Lower lobe of right lung (tissue), 2 donors: ENCODE results near the gene CAMKK2. TPM values are rescaled to one million over a fixed set of nuclear protein-coding genes. Genes with fewer than 3 reads are reported as not detected.
A peak's percentile ranks its signal among the peaks of the same experiment; 100 is the strongest.

Experiments
- ATAC-seq, 2 donors: fragments of 200-7000 bp; cut with Tn5 transposase; one replicate each; pipeline ENCODE4 v1.9.1; 2020 to 2022; ENCODE audit warnings: mild to moderate bottlenecking in 2 of 2, moderate library complexity in 2 of 2
- DNase-seq: peaks from one replicate; pipeline ENCODE4 v3.0.0-alpha.2; 2020
- H3K27ac ChIP-seq: fragments of 200-600 bp; one replicate; pipeline ENCODE4 v1.8.0; 2022
- H3K27me3 ChIP-seq: fragments of 200-600 bp; one replicate; pipeline ENCODE4 v1.8.0; 2022; ENCODE audit warnings: low read depth
- H3K36me3 ChIP-seq: fragments of 200-600 bp; one replicate; pipeline ENCODE4 v1.8.0; 2022; ENCODE audit warnings: mild to moderate bottlenecking
- H3K4me1 ChIP-seq: fragments of 200-600 bp; one replicate; pipeline ENCODE4 v1.8.0; 2022
- H3K4me3 ChIP-seq: fragments of 200-600 bp; one replicate; pipeline ENCODE4 v1.8.0; 2022; ENCODE audit warnings: mild to moderate bottlenecking
- H3K9me3 ChIP-seq: fragments of 200-600 bp; one replicate; pipeline ENCODE4 v1.8.0; 2022
- CTCF ChIP-seq: fragments of 200-600 bp; IDR thresholded peaks from one replicate; pipeline ENCODE4 v1.8.0; 2022; ENCODE audit warnings: antibody characterized with exemption, mild to moderate bottlenecking
- intact Hi-C: fragments of 100-400 bp; cut with DNase I; formaldehyde crosslinking; loops from one replicate; pipeline ENCODE4 v1.11.0; 2022
- total RNA-seq: library from RNA; stranded (reverse); fragmentation: NEBNext Ultra II Directional; extraction: Animal tissue kit (Norgen Biotek cat#: 25700); gene quantifications from one replicate; pipeline ENCODE4 v1.2.1, GENCODE V29; 2021
- donor health status: DM: no; HTN: yes; CAD: no; lungs with severe emphysema.

The CAMKK2 gene
- total RNA-seq, 1 donor from 2014 or later, result 40.4 TPM

- intact Hi-C loops, result no loop called here
- DNase-seq (no peak), ATAC-seq (peak; percentile 44 to 52)
- Histone ChIP-seq H3K27me3 (no peaks in the 10 kb centered on the region), H3K36me3 (peaks cover 66% of the 10 kb centered on the region), H3K4me3 (no peak overlapping the region), H3K27ac (peak overlapping the region; percentile 64), H3K4me1 (peaks cover 42% of the 10 kb centered on the region), H3K9me3 (no peaks in the 10 kb centered on the region)
- no peak for TF ChIP-seq CTCF
Measured at GRCh38 chr12:121239351-121240061, 57.0 kb downstream of the CAMKK2 start.

- no peak for TF ChIP-seq CTCF
- DNase-seq (no peak), ATAC-seq (peak in 1 of 2 donors; percentile 3)
- peaks cover 64% of the 10 kb centered on the region for H3K36me3 ChIP-seq
- no peak overlapping the region for H3K4me3 ChIP-seq
- H3K27me3 ChIP-seq, result no peaks in the 10 kb centered on the region
- intact Hi-C loops, result no loop called here
- peaks cover 42% of the 10 kb centered on the region for H3K4me1 ChIP-seq
- peak overlapping the region; percentile 6 for H3K27ac ChIP-seq
- H3K9me3 ChIP-seq, result no peaks in the 10 kb centered on the region
Measured at GRCh38 chr12:121238604-121239350, 57.7 kb downstream of the CAMKK2 start.

GRCh38 chr12:121238086-121238485 lies 58.4 kb downstream of the CAMKK2 start:
- H3K9me3 ChIP-seq, result no peaks in the 10 kb centered on the region
- H3K36me3 ChIP-seq, result peaks cover 64% of the 10 kb centered on the region
- no peak for DNase-seq
- peaks cover 42% of the 10 kb centered on the region for H3K4me1 ChIP-seq
- no peak for ATAC-seq
- no peaks in the 10 kb centered on the region for H3K27me3 ChIP-seq
- no peak overlapping the region for H3K27ac ChIP-seq
- H3K4me3 ChIP-seq, result no peak overlapping the region
- no peak for TF ChIP-seq CTCF
- intact Hi-C loops, result no loop called here

GRCh38 chr12:121237415-121237814 lies 59.1 kb downstream of the CAMKK2 start:
- H3K9me3 ChIP-seq, result no peaks in the 10 kb centered on the region
- peaks cover 42% of the 10 kb centered on the region for H3K4me1 ChIP-seq
- ATAC-seq, result no peak
- TF ChIP-seq CTCF, result no peak
- H3K4me3 ChIP-seq, result no peak overlapping the region
- H3K27ac ChIP-seq, result no peak overlapping the region
- peaks cover 69% of the 10 kb centered on the region for H3K36me3 ChIP-seq
- intact Hi-C loops, result no loop called here
- no peaks in the 10 kb centered on the region for H3K27me3 ChIP-seq
- no peak for DNase-seq

- no peaks in the 10 kb centered on the region for H3K27me3 ChIP-seq
- DNase-seq (no peak), ATAC-seq (no peak)
- H3K9me3 ChIP-seq, result no peaks in the 10 kb centered on the region
- intact Hi-C loops, result no loop called here
- H3K4me1 ChIP-seq, result peaks cover 42% of the 10 kb centered on the region
- H3K4me3 ChIP-seq, result no peak overlapping the region
- no peak overlapping the region for H3K27ac ChIP-seq
- no peak for TF ChIP-seq CTCF
- H3K36me3 ChIP-seq, result peaks cover 68% of the 10 kb centered on the region
Measured at GRCh38 chr12:121236776-121237175, 59.7 kb downstream of the CAMKK2 start.
